GM18870 (cell line): ENCODE results near the gene PLD1.
"Not testable (repeated sequence)": the region's sequence is repeated elsewhere in the genome, so short reads cannot be mapped to it uniquely, and the experiment has no call there.

Source experiments
- ATAC-seq: cut with Tn5 transposase; IDR thresholded peaks from one replicate; pipeline ENCODE4 v1.9.1; 2021; ENCODE audit warnings: moderate library complexity; ENCODE audit not compliant: unreplicated experiment

PLD1 gene

GRCh38 chr3:171574556-171575240 lies 235.6 kb downstream of the PLD1 start:
- no peak for ATAC-seq

GRCh38 chr3:171569571-171570132 lies 240.6 kb downstream of the PLD1 start:
- no peak for ATAC-seq

GRCh38 chr3:171568766-171569165 lies 241.5 kb downstream of the PLD1 start:
- no peak for ATAC-seq

GRCh38 chr3:171566803-171567422 lies 243.4 kb downstream of the PLD1 start:
- no peak for ATAC-seq

- ATAC-seq: no peak
Measured at GRCh38 chr3:171565481-171566058, 244.7 kb downstream of the PLD1 start.

GRCh38 chr3:171564748-171565480 lies 245.4 kb downstream of the PLD1 start:
- ATAC-seq: no peak

- ATAC-seq: no peak
Measured at GRCh38 chr3:171563298-171563697, 247.0 kb downstream of the PLD1 start.

- ATAC-seq: not testable (repeated sequence)
Measured at GRCh38 chr3:171562459-171562858, 247.8 kb downstream of the PLD1 start.

- ATAC-seq: no peak
Measured at GRCh38 chr3:171561596-171562323, 248.5 kb downstream of the PLD1 start.

- ATAC-seq: no peak
Measured at GRCh38 chr3:171559586-171559985, 250.7 kb downstream of the PLD1 start.

GRCh38 chr3:171558188-171558696 lies 252.0 kb downstream of the PLD1 start:
- no peak for ATAC-seq

- ATAC-seq: no peak
Measured at GRCh38 chr3:171557173-171557572, 253.1 kb downstream of the PLD1 start.

- ATAC-seq: no peak
Measured at GRCh38 chr3:171556574-171557145, 253.6 kb downstream of the PLD1 start.

- ATAC-seq: no peak
Measured at GRCh38 chr3:171556148-171556547, 254.1 kb downstream of the PLD1 start.

- ATAC-seq: no peak
Measured at GRCh38 chr3:171553086-171553485, 257.2 kb downstream of the PLD1 start.

- ATAC-seq: no peak
Measured at GRCh38 chr3:171552531-171552930, 257.8 kb downstream of the PLD1 start.

- ATAC-seq: no peak
Measured at GRCh38 chr3:171551296-171551695, 259.0 kb downstream of the PLD1 start.
